Keratinocyte (primary cell): Measurements from ENCODE around the gene CCNI. TPM values are rescaled to one million over a fixed set of nuclear protein-coding genes. Genes with fewer than 3 reads are reported as not detected.

Experiments
- DNase-seq: peaks from one replicate; pipeline ENCODE4 v3.0.0-alpha.2; 2011; ENCODE audit warnings: low read depth, missing footprints, low spot score
- FAIRE-seq: peaks from 2 replicates; lab custom pipeline; 2011; peaks lifted over from hg19 to GRCh38; lab: Jason Lieb, UNC
- H2AFZ ChIP-seq: 2 replicates; pipeline ENCODE4 v1.6.0; 2012; ENCODE audit warnings: low read length, control low read depth, inconsistent platforms; ENCODE audit not compliant: control insufficient read depth
- H3K27ac ChIP-seq: 2 replicates; pipeline ENCODE4 v1.5.1; 2011; ENCODE audit warnings: low read length; ENCODE audit not compliant: control insufficient read depth, insufficient read depth
- H3K27me3 ChIP-seq: 3 replicates; pipeline ENCODE4 v1.6.0; 2011; ENCODE audit warnings: low read length; ENCODE audit not compliant: control insufficient read depth, insufficient read depth; ENCODE audit errors: extremely low read depth
- H3K36me3 ChIP-seq, 2 experiments: 2 replicates in 1 of 2; 3 replicates in 1 of 2; pipeline ENCODE4 v1.5.1; 2011; ENCODE audit warnings: low read length in 2 of 2, mild to moderate bottlenecking in 1 of 2; ENCODE audit not compliant: control insufficient read depth in 2 of 2, insufficient read depth in 2 of 2; ENCODE audit errors: extremely low read depth in 1 of 2
- H3K4me1 ChIP-seq: 3 replicates; pipeline ENCODE4 v1.5.1; 2011; ENCODE audit warnings: low read length; ENCODE audit not compliant: control insufficient read depth, insufficient read depth; ENCODE audit errors: extremely low read depth
- H3K4me2 ChIP-seq: 3 replicates; pipeline ENCODE4 v1.6.0; 2011; ENCODE audit warnings: low read depth, low read length; ENCODE audit not compliant: control insufficient read depth, insufficient read depth; ENCODE audit errors: extremely low read depth
- H3K4me3 ChIP-seq, 3 experiments: fragments of 200-600 bp in 1 of 3; sonication (generic) in 1 of 3; 2 replicates in 2 of 3; 3 replicates in 1 of 3; pipeline ENCODE4 v1.5.1; 2011 to 2016; ENCODE audit warnings: low read length in 3 of 3, mild to moderate bottlenecking in 3 of 3, control low read depth in 2 of 3, inconsistent platforms in 1 of 3, low read depth in 1 of 3, mixed read lengths in 1 of 3, mixed run types in 1 of 3, moderate library complexity in 1 of 3; ENCODE audit not compliant: control insufficient read depth in 2 of 3, insufficient read depth in 2 of 3; ENCODE audit errors: extremely low read depth in 1 of 3
- H3K79me2 ChIP-seq: 2 replicates; pipeline ENCODE4 v1.6.0; 2012; ENCODE audit warnings: low read length; ENCODE audit not compliant: control insufficient read depth, insufficient read depth
- H3K9ac ChIP-seq: 3 replicates; pipeline ENCODE4 v1.6.0; 2011; ENCODE audit warnings: low read length; ENCODE audit not compliant: control insufficient read depth, insufficient read depth; ENCODE audit errors: extremely low read depth
- H3K9me1 ChIP-seq: 3 replicates; pipeline ENCODE4 v1.6.0; 2011; ENCODE audit warnings: low read length; ENCODE audit not compliant: control insufficient read depth, insufficient read depth; ENCODE audit errors: extremely low read depth
- H3K9me3 ChIP-seq: 2 replicates; pipeline ENCODE4 v1.5.1; 2012; ENCODE audit warnings: low read depth, low read length; ENCODE audit not compliant: control insufficient read depth
- H4K20me1 ChIP-seq: 3 replicates; pipeline ENCODE4 v1.6.0; 2011; ENCODE audit warnings: low read length; ENCODE audit not compliant: control insufficient read depth, insufficient read depth; ENCODE audit errors: extremely low read depth
- EZH2 ChIP-seq: IDR thresholded peaks from one replicate; pipeline ENCODE4 v1.6.1; 2012; ENCODE audit warnings: inconsistent platforms, mild to moderate bottlenecking, low read length, moderate library complexity
- dilution Hi-C: fragments of 300-500 bp; cut with MboI; formaldehyde crosslinking; loops from one replicate; pipeline ENCODE4 v1.7.0; 2020; ENCODE audit warnings: low sequenced_read_pairs; ENCODE audit not compliant: extremely low pct_ligation_motif_present
- polyA plus RNA-seq, 5 experiments: library from polyadenylated mRNA; depleted of rRNA in 3 of 5; stranded (reverse) in 3 of 5; stranded (forward) in 1 of 5; unstranded in 1 of 5; fragments of >200 nt; gene quantifications; 1 replicate in 1 of 5; 2 replicates in 3 of 5; 3 replicates in 1 of 5; pipeline versions ENCODE4 v1.2.1 to v1.2.3, GENCODE V29; 2011 to 2012; ENCODE audit warnings: missing spikeins in 2 of 5, low read depth in 1 of 5, low replicate concordance in 1 of 5
- TF ChIP-seq, protein P1 (sequence below), 3 experiments: IDR thresholded peaks in 1 of 3; conservative IDR thresholded peaks in 1 of 3; optimal IDR thresholded peaks in 1 of 3; 2 replicates in 2 of 3; 3 replicates in 1 of 3; pipeline versions ENCODE3 to v1.5.1; 2011; ENCODE audit warnings: low read length in 3 of 3, mild to moderate bottlenecking in 3 of 3, moderate library complexity in 2 of 3, control low read depth in 1 of 3, inconsistent platforms in 1 of 3; ENCODE audit not compliant: insufficient read depth in 2 of 3; ENCODE audit errors: extremely low read depth in 1 of 3

Gene CCNI
- polyA plus RNA-seq, 1 donor (not counting 4 experiments of a cell fraction or from before 2014, with no cell fraction given) = 150 TPM

DNA sequence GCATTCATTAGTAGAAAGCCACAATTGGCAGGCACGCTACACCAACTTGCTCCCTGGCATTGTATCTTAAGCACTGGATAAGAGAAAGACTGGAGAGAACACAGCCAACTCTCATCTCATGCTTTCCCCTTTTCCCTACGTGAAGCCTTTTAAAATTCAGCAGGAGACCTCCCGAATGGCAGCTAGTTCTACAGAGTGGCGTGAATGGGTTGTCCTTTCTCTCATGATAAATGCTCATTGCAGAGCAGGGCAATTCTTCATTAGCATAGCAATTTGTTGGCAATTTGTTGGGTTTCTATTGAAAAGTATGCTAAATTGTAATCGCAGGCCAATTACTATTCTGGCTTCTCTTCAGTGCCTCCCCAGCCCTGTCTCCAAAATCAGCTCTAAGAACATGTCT lies 78.3 kb downstream of the CCNI start:
- Histone ChIP-seq H3K79me2 (peaks cover 13% of the 10 kb centered on the region), H4K20me1 (no peaks in the 10 kb centered on the region), H3K36me3 (peaks cover 6 to 19% of the 10 kb centered on the region in 2 experiments), H3K27me3 (no peaks in the 10 kb centered on the region), H3K4me3 (no peak overlapping the region), H3K9ac (no peak overlapping the region), H2AFZ (no peak overlapping the region), H3K4me1 (peaks cover 10% of the 10 kb centered on the region), H3K9me3 (no peaks in the 10 kb centered on the region), H3K27ac (no peak overlapping the region), H3K9me1 (no peaks in the 10 kb centered on the region), H3K4me2 (no peak overlapping the region)
- DNase-seq = no peak
- TF ChIP-seq EZH2 = no peak
- TF ChIP-seq, protein P1, sequence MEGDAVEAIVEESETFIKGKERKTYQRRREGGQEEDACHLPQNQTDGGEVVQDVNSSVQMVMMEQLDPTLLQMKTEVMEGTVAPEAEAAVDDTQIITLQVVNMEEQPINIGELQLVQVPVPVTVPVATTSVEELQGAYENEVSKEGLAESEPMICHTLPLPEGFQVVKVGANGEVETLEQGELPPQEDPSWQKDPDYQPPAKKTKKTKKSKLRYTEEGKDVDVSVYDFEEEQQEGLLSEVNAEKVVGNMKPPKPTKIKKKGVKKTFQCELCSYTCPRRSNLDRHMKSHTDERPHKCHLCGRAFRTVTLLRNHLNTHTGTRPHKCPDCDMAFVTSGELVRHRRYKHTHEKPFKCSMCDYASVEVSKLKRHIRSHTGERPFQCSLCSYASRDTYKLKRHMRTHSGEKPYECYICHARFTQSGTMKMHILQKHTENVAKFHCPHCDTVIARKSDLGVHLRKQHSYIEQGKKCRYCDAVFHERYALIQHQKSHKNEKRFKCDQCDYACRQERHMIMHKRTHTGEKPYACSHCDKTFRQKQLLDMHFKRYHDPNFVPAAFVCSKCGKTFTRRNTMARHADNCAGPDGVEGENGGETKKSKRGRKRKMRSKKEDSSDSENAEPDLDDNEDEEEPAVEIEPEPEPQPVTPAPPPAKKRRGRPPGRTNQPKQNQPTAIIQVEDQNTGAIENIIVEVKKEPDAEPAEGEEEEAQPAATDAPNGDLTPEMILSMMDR (optimal IDR thresholded peaks at IDR 0.05 in 1 of 3, IDR thresholded peaks at IDR 0.05 in 1 of 3, conservative IDR thresholded peaks at IDR 0.05 in 1 of 3; ENCODE audit: extremely low read depth in 1 of 3, insufficient read depth in 2 of 3, low read length in 3 of 3) = no peak
- dilution Hi-C loops = no loop called here
- FAIRE-seq = no peak

Other genes starting within 250 kb of the CCNI start
- gene SOWAHB, start 177.8 kb downstream of the CCNI start, polyA plus RNA-seq = 0.17 to 0.64 TPM (median 0.18 TPM) in 3 replicates
- gene SEPTIN11, start 126.2 kb downstream of the CCNI start, polyA plus RNA-seq = 68.3 to 99.3 TPM (median 89.2 TPM) in 3 replicates
- gene CCNG2, start 81.2 kb upstream of the CCNI start, polyA plus RNA-seq = 47.4 to 96.9 TPM (median 58.5 TPM) in 3 replicates